Astrocyte of the spinal cord (primary cell): ENCODE results near the gene TTC21B.

Experiments used
- DNase-seq: peaks from one replicate; pipeline ENCODE4 v3.0.0; 2011; ENCODE audit warnings: low read depth, low spot score
- H3K4me3 ChIP-seq: 2 replicates; pipeline ENCODE4 v1.5.1; 2011; ENCODE audit warnings: low read depth, mild to moderate bottlenecking, low read length, moderate library complexity
- in situ Hi-C: cut with HindIII; loops from 2 replicates; pipeline ENCODE4 v1.10.0; 2017; ENCODE audit warnings: low sequenced_read_pairs
- TF ChIP-seq, protein P1 (sequence below): IDR thresholded peaks from 2 replicates; pipeline ENCODE4 v1.5.1; 2012; ENCODE audit warnings: low read depth, mild to moderate bottlenecking, low read length, inconsistent platforms

Gene TTC21B

DNA sequence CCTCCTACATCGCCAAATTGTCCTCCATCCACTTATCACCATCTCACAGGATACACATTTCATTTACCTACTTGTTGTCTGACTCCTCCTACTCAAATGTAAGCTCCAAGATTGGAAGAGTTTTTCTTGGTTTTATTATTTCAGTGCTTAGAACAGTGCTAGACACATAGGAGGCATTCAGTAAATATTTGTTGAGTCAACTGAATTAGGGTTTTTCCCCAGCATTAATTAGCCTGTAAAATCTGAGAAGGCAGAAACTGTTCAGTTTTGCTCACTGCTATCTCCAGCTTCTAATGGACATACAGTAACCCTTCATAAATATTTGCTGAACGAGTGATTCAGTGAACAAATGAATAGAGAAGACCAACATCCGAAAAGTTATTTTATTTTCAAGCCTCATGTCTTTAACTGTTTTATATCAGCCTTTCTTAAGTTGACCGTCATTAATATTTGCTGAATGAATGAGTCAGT is 800 bp downstream of the TTC21B start:
- TF ChIP-seq, protein P1, sequence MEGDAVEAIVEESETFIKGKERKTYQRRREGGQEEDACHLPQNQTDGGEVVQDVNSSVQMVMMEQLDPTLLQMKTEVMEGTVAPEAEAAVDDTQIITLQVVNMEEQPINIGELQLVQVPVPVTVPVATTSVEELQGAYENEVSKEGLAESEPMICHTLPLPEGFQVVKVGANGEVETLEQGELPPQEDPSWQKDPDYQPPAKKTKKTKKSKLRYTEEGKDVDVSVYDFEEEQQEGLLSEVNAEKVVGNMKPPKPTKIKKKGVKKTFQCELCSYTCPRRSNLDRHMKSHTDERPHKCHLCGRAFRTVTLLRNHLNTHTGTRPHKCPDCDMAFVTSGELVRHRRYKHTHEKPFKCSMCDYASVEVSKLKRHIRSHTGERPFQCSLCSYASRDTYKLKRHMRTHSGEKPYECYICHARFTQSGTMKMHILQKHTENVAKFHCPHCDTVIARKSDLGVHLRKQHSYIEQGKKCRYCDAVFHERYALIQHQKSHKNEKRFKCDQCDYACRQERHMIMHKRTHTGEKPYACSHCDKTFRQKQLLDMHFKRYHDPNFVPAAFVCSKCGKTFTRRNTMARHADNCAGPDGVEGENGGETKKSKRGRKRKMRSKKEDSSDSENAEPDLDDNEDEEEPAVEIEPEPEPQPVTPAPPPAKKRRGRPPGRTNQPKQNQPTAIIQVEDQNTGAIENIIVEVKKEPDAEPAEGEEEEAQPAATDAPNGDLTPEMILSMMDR, result no peak
- in situ Hi-C loops, result no loop called here
- DNase-seq, result peak; percentile 27
- H3K4me3 ChIP-seq, result peak overlapping the region; percentile 68

DNA sequence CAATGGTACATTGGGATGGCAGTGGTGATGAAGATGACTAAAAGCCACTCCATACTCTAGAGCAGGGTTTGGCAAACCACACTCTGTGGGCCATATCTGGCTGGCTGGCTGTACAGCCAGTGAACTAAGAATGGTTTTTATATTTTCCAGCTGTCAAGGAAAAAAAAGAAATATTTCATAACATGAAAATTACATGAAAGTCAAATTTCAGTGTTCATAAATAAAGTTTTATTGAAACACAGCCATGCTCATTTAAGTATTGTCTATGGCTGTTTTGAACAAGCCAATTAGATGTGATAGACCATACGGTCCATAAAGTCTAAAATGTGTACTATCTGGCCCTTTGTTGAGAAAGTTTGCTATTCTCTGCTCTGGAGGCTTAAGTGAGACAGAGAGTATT is 1.5 kb downstream of the TTC21B start:
- no peak overlapping the region for H3K4me3 ChIP-seq
- in situ Hi-C loops, result no loop called here
- TF ChIP-seq, protein P1, result no peak
- no peak for DNase-seq

DNA sequence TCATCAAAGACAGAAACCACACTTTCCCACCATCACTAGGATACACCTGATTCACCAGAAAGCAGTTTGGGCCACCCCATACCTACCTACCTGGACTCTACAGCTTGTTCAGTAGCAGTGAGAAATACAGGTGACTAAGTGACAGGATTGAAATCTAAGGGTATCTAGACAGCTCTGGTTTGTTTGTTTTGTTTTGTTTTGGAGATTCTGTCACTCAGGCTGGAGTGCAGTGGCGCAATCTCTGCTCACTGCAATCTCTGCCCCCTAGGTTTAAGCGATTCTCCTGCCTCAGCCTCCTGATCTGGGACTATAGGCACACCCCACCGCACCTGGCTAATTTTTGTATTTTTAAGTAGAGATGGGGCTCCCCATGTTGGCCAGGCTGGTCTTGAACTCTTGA is 3.1 kb downstream of the TTC21B start:
- no peak for DNase-seq
- TF ChIP-seq, protein P1, result no peak
- in situ Hi-C loops, result no loop called here
- H3K4me3 ChIP-seq, result no peak overlapping the region

DNA sequence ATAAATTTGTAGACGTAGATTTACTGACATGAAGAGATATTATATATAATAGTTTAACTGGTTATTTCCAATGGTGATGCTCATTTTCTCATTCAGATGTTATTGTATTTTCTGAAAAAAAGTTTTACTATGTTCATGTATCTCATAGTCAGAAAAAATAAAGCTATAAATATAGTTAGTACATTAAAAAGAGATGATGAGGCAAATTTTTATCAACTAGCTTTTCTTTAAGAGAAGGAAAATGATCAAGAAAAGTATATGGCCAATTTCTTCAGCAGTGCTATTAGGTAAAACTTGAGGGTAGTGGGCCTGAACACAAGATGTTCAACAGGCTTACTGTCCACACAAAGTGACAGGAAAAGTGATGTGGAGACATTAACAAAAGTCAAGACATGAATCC is 11.7 kb downstream of the TTC21B start:
- in situ Hi-C loops, result no loop called here
- H3K4me3 ChIP-seq, result no peak overlapping the region
- DNase-seq, result no peak
- TF ChIP-seq, protein P1, result no peak

DNA sequence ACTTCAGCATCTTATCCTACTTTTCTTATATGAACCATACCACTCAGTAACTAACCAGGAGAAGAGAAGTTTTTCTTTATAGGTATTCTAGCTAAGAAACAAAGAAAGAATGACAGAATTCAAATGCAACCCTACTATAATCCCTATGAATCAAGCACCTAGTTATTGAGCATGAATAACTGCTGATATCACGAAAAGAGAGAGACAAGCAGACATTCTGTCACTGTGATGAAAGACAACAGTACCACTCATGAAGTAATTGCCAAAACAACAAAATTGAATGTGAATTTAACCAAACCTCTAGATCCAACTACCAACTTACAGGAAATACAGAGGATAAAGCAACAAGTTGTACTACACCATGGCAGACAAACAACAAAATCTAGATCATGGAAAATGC is 15.3 kb downstream of the TTC21B start:
- in situ Hi-C loops, result no loop called here
- H3K4me3 ChIP-seq, result no peak overlapping the region
- DNase-seq, result no peak
- TF ChIP-seq, protein P1, result no peak

DNA sequence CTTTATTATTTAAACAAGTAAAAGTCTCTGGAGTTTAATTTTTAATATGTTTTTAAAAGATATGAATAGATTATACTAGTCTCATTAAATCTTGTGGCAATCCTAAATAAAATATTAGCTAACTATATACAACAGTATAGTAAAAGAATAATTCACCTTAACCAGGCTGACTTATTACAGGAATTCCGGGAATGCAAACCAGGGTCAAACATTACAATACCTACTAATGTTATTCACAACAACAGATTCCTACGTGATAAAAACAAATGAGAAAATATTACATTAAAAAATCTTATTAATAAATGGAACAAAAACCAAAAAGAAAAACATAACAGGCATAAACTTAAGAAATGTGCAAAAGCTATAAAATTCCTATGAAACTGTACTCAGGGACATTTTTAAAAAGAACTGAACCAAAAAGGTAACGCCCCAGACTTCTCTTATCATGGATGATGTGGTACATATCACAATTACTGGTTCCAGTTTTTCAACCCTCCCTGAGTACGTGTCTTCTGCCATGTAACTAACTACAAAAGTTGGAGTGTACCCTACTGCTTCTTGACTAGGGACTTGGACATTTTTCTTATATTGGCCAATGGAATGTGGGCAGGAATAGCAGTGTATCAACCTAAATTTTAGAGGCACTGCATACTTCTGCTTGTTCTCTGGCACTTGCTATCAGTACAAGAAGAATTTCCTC is 20.2 kb downstream of the TTC21B start:
- TF ChIP-seq, protein P1, result no peak
- in situ Hi-C loops, result no loop called here
- no peak overlapping the region for H3K4me3 ChIP-seq
- no peak for DNase-seq
